ENCODE results near the gene UBA6.

- no peak for TF ChIP-seq CTCF (IDR thresholded peaks at IDR 0.05)
- no peak for TF ChIP-seq POLR2A (IDR thresholded peaks at IDR 0.05)
- no peak for TF ChIP-seq POLR2AphosphoS5 (IDR thresholded peaks at IDR 0.05)
- TF ChIP-seq EP300 (IDR thresholded peaks at IDR 0.05) = no peak
These were observed 97.0 kb downstream of the UBA6 start for GRCh38 chr4:67604029-67604381.
